ENCODE measurements around the gene OR52H1. TPM values are rescaled to one million over a fixed set of nuclear protein-coding genes. Genes with fewer than 3 reads are reported as not detected.

The OR52H1 gene
- total and polyA plus RNA-seq, 9 of the 15 experiments (the other 6 are each of a cell fraction or from before 2014, with no cell fraction given), result 0.15 TPM; not detected in 8

GRCh38 chr11:5550440-5551095, 2.2 kb upstream of the OR52H1 start (continued):
- no peak for TF ChIP-seq MTA1 (IDR thresholded peaks at IDR 0.05; ENCODE audit: borderline replicate concordance)
- TF ChIP-seq RFX1 (IDR thresholded peaks at IDR 0.05), result peak; percentile 25; the same call in 1 of the 2 replicates
- no peak for TF ChIP-seq POLR2H (tag; IDR thresholded peaks at IDR 0.05; ENCODE audit: low read depth)

- Histone ChIP-seq H3K9me1 (ENCODE audit: control insufficient read depth, insufficient read depth, low read length) (no peaks in the 10 kb centered on the region), H4K20me1 (replicated peaks; ENCODE audit: control insufficient read depth, insufficient read depth, low read length) (no peaks in the 10 kb centered on the region), H3K4me3 (no peak overlapping the region), H3K27me3 (ENCODE audit: control insufficient read depth in 2 of 2, insufficient read depth in 2 of 2, low read length in 2 of 2) (no peaks in the 10 kb centered on the region; a peak in 1 of 5 replicates), H3K9me3 (replicated peaks; ENCODE audit: control insufficient read depth, insufficient read depth, low read depth, low read length) (no peaks in the 10 kb centered on the region), H3K4me2 (ENCODE audit: insufficient read depth, low read length) (no peak overlapping the region), H3K79me2 (ENCODE audit: control insufficient read depth, insufficient read depth, low read length) (no peaks in the 10 kb centered on the region), H3K9ac (ENCODE audit: insufficient read depth in 1 of 2, low read depth in 2 of 2, low read length in 2 of 2) (no peak overlapping the region), H3K4me1 (replicated peaks in 1 of 2; ENCODE audit: control insufficient read depth in 2 of 2, insufficient read depth in 2 of 2, low read length in 2 of 2) (peaks cover 0 to 6% of the 10 kb centered on the region in 2 experiments; a peak in 2 of 5 replicates), H3K27ac (ENCODE audit: extremely low read depth, low read depth, low read length) (no peak overlapping the region), H2AFZ (ENCODE audit: low read depth, low read length) (0 out of 2 replicates have a peak overlapping the region, but pooled peaks have one; percentile 5), H3K36me3 (ENCODE audit: control insufficient read depth, insufficient read depth, low read length) (no peaks in the 10 kb centered on the region)
- intact Hi-C loops (cut with micrococcal nuclease) (no loop called here), in situ Hi-C loops (cut with MboI) (no loop called here)
- WGBS (ENCODE audit: insufficient coverage, low coverage, missing lambda C conversion rate), result 44% methylated on average over 1 of the region's 1 CpG
- POLR2A ChIA-PET, result interaction anchor here (1.0 to 1.1 kb wide), 2 partner anchors 12 to 17 kb away, joined by 3 to 4 read pairs; no protein-coding TSS in a partner anchor
- FAIRE-seq, result no peak
- DNase-seq (ENCODE audit: extremely low read depth in 1 of 4, low spot score in 3 of 4), result no peak
- BruUV-seq (replicated peaks), result no TSS peak
- ATAC-seq, result no peak
- CTCF ChIA-PET (ENCODE audit: low intra/inter-chr PET ratio), result no interaction called here
- no peak for TF ChIP-seq CEBPG (CRISPR knock-in tag; IDR thresholded peaks at IDR 0.05)
- TF ChIP-seq CEBPG (tag; conservative IDR thresholded peaks at IDR 0.05 in 1 of 2, IDR thresholded peaks at IDR 0.05 in 1 of 2), result no peak
- no peak for TF ChIP-seq MAZ (CRISPR knock-in tag; conservative IDR thresholded peaks at IDR 0.05 in 1 of 2, IDR thresholded peaks at IDR 0.05 in 1 of 2)
- no peak for TF ChIP-seq NFYB (IDR thresholded peaks at IDR 0.05; ENCODE audit: extremely low read depth, insufficient read length)
- no peak for TF ChIP-seq BDP1 (IDR thresholded peaks at IDR 0.05; ENCODE audit: insufficient read depth, insufficient read length)
- no peak for TF ChIP-seq IFI16 (CRISPR knock-in tag; IDR thresholded peaks at IDR 0.05)
- TF ChIP-seq NR2F6 (CRISPR knock-in tag; IDR thresholded peaks at IDR 0.05), result no peak
Observed at GRCh38 chr11:5547982-5548381, 358 bp downstream of the OR52H1 start.
